Endothelial cell of umbilical vein (primary cell): ENCODE measurements around the gene LTK. TPM values are rescaled to one million over a fixed set of nuclear protein-coding genes. Genes with fewer than 3 reads are reported as not detected.

Source experiments
- BruUV-seq: library from RNA; stranded (reverse); fragments of 400-500 nt; replicated peaks from 2 replicates; lab custom pipeline; 2021; lab: Mats Ljungman, UMichigan
- CTCF ChIA-PET: fragments of 300-600, 350-600 bp; sonication (Branson Sonifier 250); formaldehyde crosslinking; loops from one replicate; lab custom pipeline; 2021; ENCODE audit warnings: antibody characterized with exemption, inconsistent platforms; lab: Charles Lee
- POLR2A ChIA-PET: fragments of 300-600, 350-600 bp; sonication (Branson Sonifier 250); formaldehyde crosslinking; loops from one replicate; lab custom pipeline; 2021; ENCODE audit warnings: antibody characterized with exemption, inconsistent platforms; lab: Charles Lee
- DNase-seq: peaks from one replicate; pipeline ENCODE4 v3.0.0-alpha.2; 2011; ENCODE audit warnings: low read depth, low spot score
- FAIRE-seq: peaks from 2 replicates; lab custom pipeline; 2011; peaks lifted over from hg19 to GRCh38; lab: Jason Lieb, UNC
- H2AFZ ChIP-seq: 2 replicates; pipeline ENCODE4 v1.6.0; 2012; ENCODE audit warnings: low read depth, low read length, control low read depth, inconsistent platforms
- H3K27ac ChIP-seq: 2 replicates; pipeline ENCODE4 v1.5.1; 2011; ENCODE audit warnings: low read depth, mild to moderate bottlenecking, control low read depth, low read length, moderate library complexity; ENCODE audit not compliant: insufficient read depth
- H3K27me3 ChIP-seq, 2 experiments: 2 replicates each; pipeline versions ENCODE4 v1.6.0 to v1.6.1; 2011; ENCODE audit warnings: low read length in 2 of 2, mixed read lengths in 1 of 2; ENCODE audit not compliant: control insufficient read depth in 2 of 2, insufficient read depth in 2 of 2
- H3K36me3 ChIP-seq, 2 experiments: 2 replicates in 1 of 2; 3 replicates in 1 of 2; pipeline ENCODE4 v1.5.1; 2011; ENCODE audit warnings: low read length in 2 of 2, mild to moderate bottlenecking in 1 of 2, moderate library complexity in 1 of 2; ENCODE audit not compliant: control insufficient read depth in 2 of 2, insufficient read depth in 2 of 2; ENCODE audit errors: extremely low read depth in 1 of 2
- H3K4me1 ChIP-seq: 3 replicates; pipeline ENCODE4 v1.5.1; 2011; ENCODE audit warnings: mild to moderate bottlenecking, low read length; ENCODE audit not compliant: control insufficient read depth, insufficient read depth; ENCODE audit errors: extremely low read depth
- H3K4me2 ChIP-seq: 2 replicates; pipeline ENCODE4 v1.6.1; 2011; ENCODE audit warnings: low read length, control low read depth, mixed read lengths; ENCODE audit not compliant: insufficient read depth
- H3K4me3 ChIP-seq, 3 experiments: fragments of 200-600 bp in 1 of 3; sonication (generic), shearing (Covaris generic) in 1 of 3; replicated peaks in 1 of 3; 2 replicates each; pipeline ENCODE4 v1.5.1; 2011 to 2016; ENCODE audit warnings: control low read depth in 3 of 3, low read length in 3 of 3, mild to moderate bottlenecking in 2 of 3, inconsistent platforms in 1 of 3, low read depth in 1 of 3, moderate library complexity in 1 of 3; ENCODE audit not compliant: insufficient read depth in 1 of 3
- H3K79me2 ChIP-seq: 2 replicates; pipeline ENCODE4 v1.6.0; 2012; ENCODE audit warnings: low read length, inconsistent platforms; ENCODE audit not compliant: control insufficient read depth, insufficient read depth
- H3K9ac ChIP-seq: replicated peaks from 2 replicates; pipeline ENCODE3; 2011; ENCODE audit warnings: low read length, control low read depth; ENCODE audit not compliant: insufficient read depth; ENCODE audit errors: extremely low read depth
- H3K9me1 ChIP-seq: replicated peaks from 3 replicates; pipeline ENCODE4 v1.6.0; 2011; ENCODE audit warnings: mild to moderate bottlenecking, low read length; ENCODE audit not compliant: control insufficient read depth, insufficient read depth; ENCODE audit errors: extremely low read depth
- H3K9me3 ChIP-seq: replicated peaks from 2 replicates; pipeline ENCODE4 v1.5.1; 2012; ENCODE audit warnings: low read length, inconsistent platforms; ENCODE audit not compliant: control insufficient read depth, insufficient read depth
- H4K20me1 ChIP-seq: replicated peaks from 2 replicates; pipeline ENCODE3; 2011; ENCODE audit warnings: mild to moderate bottlenecking, low read length; ENCODE audit not compliant: control insufficient read depth, insufficient read depth; ENCODE audit errors: extremely low read depth
- EZH2 ChIP-seq: IDR thresholded peaks from 2 replicates; pipeline ENCODE4 v1.6.1; 2012; ENCODE audit warnings: borderline replicate concordance, low read depth, mild to moderate bottlenecking, moderate library complexity, low read length, inconsistent platforms; ENCODE audit not compliant: severe bottlenecking
- FOS ChIP-seq: IDR thresholded peaks from 2 replicates; pipeline ENCODE4 v1.6.1; 2011; ENCODE audit warnings: mild to moderate bottlenecking, low read length, moderate library complexity, borderline replicate concordance; ENCODE audit not compliant: insufficient read depth
- GATA2 ChIP-seq: IDR thresholded peaks from 2 replicates; pipeline ENCODE4 v1.7.0; 2011; ENCODE audit warnings: low read depth, mild to moderate bottlenecking, moderate library complexity, mixed read lengths, low read length; ENCODE audit not compliant: insufficient read length, insufficient read depth
- JUN ChIP-seq: IDR thresholded peaks from 2 replicates; pipeline ENCODE4 v1.6.1; 2011; ENCODE audit warnings: borderline replicate concordance, low read depth; ENCODE audit not compliant: insufficient read length, insufficient read depth
- MYC ChIP-seq: IDR thresholded peaks from one replicate; pipeline ENCODE4 v1.6.1; 2011; ENCODE audit warnings: mild to moderate bottlenecking, low read depth, low read length
- POLR2A ChIP-seq: IDR thresholded peaks from 2 replicates; pipeline ENCODE4 v1.6.1; 2012; ENCODE audit warnings: low read depth, mild to moderate bottlenecking, control low read depth, low read length
- POLR2AphosphoS5 ChIP-seq: IDR thresholded peaks from 2 replicates; pipeline ENCODE4 v1.6.1; 2012; ENCODE audit warnings: low read depth, mild to moderate bottlenecking, control low read depth, low read length, moderate library complexity; ENCODE audit not compliant: insufficient read depth
- dilution Hi-C: fragments of 300-500 bp; cut with MboI; formaldehyde crosslinking; loops from one replicate; pipeline ENCODE4 v1.15.0; 2019; ENCODE audit warnings: low sequenced_read_pairs; ENCODE audit not compliant: extremely low pct_ligation_motif_present
- intact Hi-C: fragments of 100-400 bp; cut with micrococcal nuclease; formaldehyde crosslinking; loops from one replicate; pipeline ENCODE4 v1.10.0; 2022
- polyA plus RNA-seq, 4 experiments: library from polyadenylated mRNA; depleted of rRNA in 3 of 4; stranded (reverse) in 3 of 4; unstranded in 1 of 4; fragments of >200 nt; gene quantifications; 2 replicates each; pipeline versions ENCODE4 v1.2.1 to v1.2.3, GENCODE V29; 2011 to 2012; ENCODE audit warnings: missing spikeins in 1 of 4
- total RNA-seq: library from RNA; stranded (reverse); gene quantifications from 2 replicates; pipeline ENCODE4 v1.2.3, GENCODE V29; 2021
- TF ChIP-seq, protein P1 (sequence below): IDR thresholded peaks from 2 replicates; pipeline ENCODE4 v1.6.1; 2011; ENCODE audit not compliant: insufficient read depth, insufficient read length
- TF ChIP-seq, protein P2 (sequence below), 2 donors: IDR thresholded peaks; 1 replicate in 1 of 2; 2 replicates in 1 of 2; pipeline ENCODE4 v1.5.1; 2011; ENCODE audit warnings: low read length in 2 of 2, mild to moderate bottlenecking in 2 of 2, moderate library complexity in 2 of 2, control low read depth in 1 of 2, inconsistent platforms in 1 of 2, low read depth in 1 of 2; ENCODE audit not compliant: insufficient read depth in 1 of 2; ENCODE audit errors: extremely low read depth in 1 of 2

LTK gene
- total and polyA plus RNA-seq, 2 donors (not counting 3 experiments of a cell fraction or from before 2014, with no cell fraction given): 0.15 to 0.17 TPM

DNA sequence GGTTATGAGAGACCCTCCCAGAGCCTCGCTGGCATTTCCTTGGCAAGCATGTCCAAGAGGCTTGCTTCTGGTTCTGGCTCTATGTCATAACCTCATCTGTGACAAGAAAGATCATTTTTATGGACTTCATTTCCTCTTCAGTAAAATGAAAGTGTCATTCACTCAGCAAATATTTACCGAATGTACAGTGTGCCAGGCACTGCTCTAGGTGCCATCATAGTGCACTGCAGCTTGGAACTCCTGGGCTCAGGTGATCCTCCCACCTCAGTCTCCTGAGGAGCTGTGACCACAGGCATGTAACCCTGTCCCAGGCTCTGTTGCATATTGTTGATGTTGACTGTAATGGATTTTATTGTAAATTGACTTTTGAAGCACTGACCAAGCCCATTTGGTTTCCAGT, 38.7 kb downstream of the LTK start:
- Histone ChIP-seq H3K4me1 (no peaks in the 10 kb centered on the region), H3K27ac (no peak overlapping the region), H3K27me3 (no peaks in the 10 kb centered on the region), H3K4me2 (no peak overlapping the region), H2AFZ (no peak overlapping the region), H3K9me1 (no peaks in the 10 kb centered on the region), H3K9ac (no peak overlapping the region), H3K79me2 (no peaks in the 10 kb centered on the region), H3K9me3 (no peaks in the 10 kb centered on the region), H3K4me3 (no peak overlapping the region), H4K20me1 (no peaks in the 10 kb centered on the region), H3K36me3 (peaks cover 39 to 44% of the 10 kb centered on the region in 2 experiments)
- ChIA-PET CTCF (interaction anchor here (1.7 to 2.1 kb wide), 2 partner anchors 9 kb away, joined by 6 to 14 read pairs; no protein-coding TSS in a partner anchor), POLR2A (no interaction called here)
- DNase-seq (no peak), FAIRE-seq (no peak)
- BruUV-seq: no TSS peak
- intact Hi-C loops (no loop called here), dilution Hi-C loops (no loop called here)
- TF ChIP-seq EZH2 (no peak), GATA2 (no peak), POLR2A (no peak), JUN (no peak), POLR2AphosphoS5 (no peak), FOS (no peak), MYC (no peak)
- TF ChIP-seq, protein P1, sequence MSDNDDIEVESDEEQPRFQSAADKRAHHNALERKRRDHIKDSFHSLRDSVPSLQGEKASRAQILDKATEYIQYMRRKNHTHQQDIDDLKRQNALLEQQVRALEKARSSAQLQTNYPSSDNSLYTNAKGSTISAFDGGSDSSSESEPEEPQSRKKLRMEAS: no peak
- TF ChIP-seq, protein P2, sequence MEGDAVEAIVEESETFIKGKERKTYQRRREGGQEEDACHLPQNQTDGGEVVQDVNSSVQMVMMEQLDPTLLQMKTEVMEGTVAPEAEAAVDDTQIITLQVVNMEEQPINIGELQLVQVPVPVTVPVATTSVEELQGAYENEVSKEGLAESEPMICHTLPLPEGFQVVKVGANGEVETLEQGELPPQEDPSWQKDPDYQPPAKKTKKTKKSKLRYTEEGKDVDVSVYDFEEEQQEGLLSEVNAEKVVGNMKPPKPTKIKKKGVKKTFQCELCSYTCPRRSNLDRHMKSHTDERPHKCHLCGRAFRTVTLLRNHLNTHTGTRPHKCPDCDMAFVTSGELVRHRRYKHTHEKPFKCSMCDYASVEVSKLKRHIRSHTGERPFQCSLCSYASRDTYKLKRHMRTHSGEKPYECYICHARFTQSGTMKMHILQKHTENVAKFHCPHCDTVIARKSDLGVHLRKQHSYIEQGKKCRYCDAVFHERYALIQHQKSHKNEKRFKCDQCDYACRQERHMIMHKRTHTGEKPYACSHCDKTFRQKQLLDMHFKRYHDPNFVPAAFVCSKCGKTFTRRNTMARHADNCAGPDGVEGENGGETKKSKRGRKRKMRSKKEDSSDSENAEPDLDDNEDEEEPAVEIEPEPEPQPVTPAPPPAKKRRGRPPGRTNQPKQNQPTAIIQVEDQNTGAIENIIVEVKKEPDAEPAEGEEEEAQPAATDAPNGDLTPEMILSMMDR (IDR thresholded peaks at IDR 0.05; ENCODE audit: extremely low read depth in 1 of 2, insufficient read depth in 1 of 2, low read depth in 1 of 2, low read length in 2 of 2): no peak
